Small intestine (tissue), 7 donors: ENCODE results near the gene DCK. TPM values are rescaled to one million over a fixed set of nuclear protein-coding genes. Genes with fewer than 3 reads are reported as not detected.
"Not testable (repeated sequence)": the region's sequence is repeated elsewhere in the genome, so short reads cannot be mapped to it uniquely, and the experiment has no call there.

Source experiments
- DNase-seq, 2 donors: peaks; one replicate each; pipeline versions ENCODE4 v3.0.0 to v3.0.0-alpha.2; 2013
- FAIRE-seq: peaks from 2 replicates; lab custom pipeline; 2012; peaks lifted over from hg19 to GRCh38; lab: Jason Lieb, UNC
- H3K27ac ChIP-seq, 3 donors: one replicate each; pipeline ENCODE4 v1.5.1; 2013; ENCODE audit warnings: low read length in 2 of 3, mild to moderate bottlenecking in 2 of 3, control low read depth in 1 of 3, inconsistent platforms in 1 of 3, low read depth in 1 of 3, moderate library complexity in 1 of 3
- H3K27me3 ChIP-seq, 3 donors: one replicate each; pipeline ENCODE4 v1.6.1; 2013; ENCODE audit warnings: low read length in 3 of 3, inconsistent platforms in 1 of 3; ENCODE audit not compliant: control insufficient read depth in 3 of 3, insufficient read depth in 3 of 3
- H3K36me3 ChIP-seq, 3 donors: one replicate each; pipeline ENCODE4 v1.6.1; 2013; ENCODE audit warnings: low read length in 3 of 3, inconsistent platforms in 1 of 3, low read depth in 1 of 3, mild to moderate bottlenecking in 1 of 3, moderate library complexity in 1 of 3; ENCODE audit not compliant: control insufficient read depth in 3 of 3, insufficient read depth in 2 of 3
- H3K4me1 ChIP-seq, 3 donors: one replicate each; pipeline ENCODE4 v1.6.1; 2013; ENCODE audit warnings: low read length in 2 of 3, inconsistent platforms in 1 of 3, low read depth in 1 of 3, mild to moderate bottlenecking in 1 of 3, moderate library complexity in 1 of 3; ENCODE audit not compliant: control insufficient read depth in 3 of 3, insufficient read depth in 2 of 3
- H3K4me3 ChIP-seq, 3 donors: one replicate each; pipeline ENCODE4 v1.5.1; 2013; ENCODE audit warnings: low read length in 3 of 3, control low read depth in 1 of 3, inconsistent platforms in 1 of 3, low read depth in 1 of 3, mild to moderate bottlenecking in 1 of 3, moderate library complexity in 1 of 3
- H3K9me3 ChIP-seq, 2 donors: one replicate each; pipeline ENCODE4 v1.6.1; 2013; ENCODE audit warnings: low read depth in 1 of 2, low read length in 1 of 2; ENCODE audit not compliant: control insufficient read depth in 2 of 2, insufficient read depth in 1 of 2
- WGBS, 3 donors: extraction: QIAGEN DNeasy Blood & Tissue Kit; methylation state at CpG; one replicate each; pipeline ENCODE4 v1.1.7; 2013; 5-methylcytosine and 5-hydroxymethylcytosine counted together
- polyA plus RNA-seq, 4 donors: library from polyadenylated mRNA; stranded (reverse) in 3 of 4; unstranded in 1 of 4; fragments of 200-250 nt in 3 of 4; fragments of 120-200 nt in 1 of 4; gene quantifications; one replicate each; pipeline versions ENCODE4 v1.2.1 to v1.2.3, GENCODE V29; 2013
- donor health status: healthy with polysubstance abuse.
- donor health status: control.
- donor health status: control.
- donor health status: Bipolar disorder and iron deficiency.
- donor health status: healthy.

Gene DCK
- polyA plus RNA-seq, 4 donors = 7.4 to 18.9 (median 13.4) TPM

GRCh38 chr4:70994069-70994366 lies 569 bp downstream of the DCK start:
- DNase-seq (no peak), FAIRE-seq (no peak)
- 0 to 2% (median 1%) methylated on average over 11 of the region's 11 CpGs for WGBS, 3 donors
- Histone ChIP-seq H3K4me3 (peak overlapping the region; percentile 62 to 95 (median 72)), H3K9me3 (no peaks in the 10 kb centered on the region), H3K27ac (peak overlapping the region; percentile 82 to 93 (median 83)), H3K27me3 (no peaks in the 10 kb centered on the region), H3K36me3 (peaks cover 0 to 9% (median 0%) of the 10 kb centered on the region in 3 donors), H3K4me1 (peaks cover 0 to 14% (median 6%) of the 10 kb centered on the region in 3 donors)

- peaks cover 0 to 14% (median 6%) of the 10 kb centered on the region in 3 donors for H3K4me1 ChIP-seq
- no peaks in the 10 kb centered on the region for H3K27me3 ChIP-seq
- peak overlapping the region in 1 of 3 donors; percentile 93 for H3K27ac ChIP-seq
Measured at GRCh38 chr4:70994387-70995099, 1.1 kb downstream of the DCK start.

GRCh38 chr4:70996018-70996360 lies 2.5 kb downstream of the DCK start:
- WGBS, 3 donors = 47 to 63% (median 53%) methylated on average over 4 of the region's 4 CpGs
- no peak for FAIRE-seq

More at GRCh38 chr4:70994387-70995099, 1.1 kb downstream of the DCK start:
- H3K4me3 ChIP-seq = peak overlapping the region; percentile 62 to 95 (median 72)
- H3K36me3 ChIP-seq = peaks cover 0 to 10% (median 0%) of the 10 kb centered on the region in 3 donors
- 59 to 65% (median 61%) methylated on average over 10 of the region's 10 CpGs for WGBS, 3 donors
- DNase-seq (no peak), FAIRE-seq (no peak)
- H3K9me3 ChIP-seq = no peaks in the 10 kb centered on the region

GRCh38 chr4:70997036-70997435 lies 3.6 kb downstream of the DCK start:
- 63 to 68% (median 67%) methylated on average over 1 of the region's 1 CpG for WGBS, 3 donors
- DNase-seq = no peak
- H3K27ac ChIP-seq = no peak overlapping the region
- H3K9me3 ChIP-seq = no peaks in the 10 kb centered on the region
- H3K36me3 ChIP-seq = peaks cover 0 to 7% (median 0%) of the 10 kb centered on the region in 3 donors
- no peaks in the 10 kb centered on the region for H3K27me3 ChIP-seq
- H3K4me3 ChIP-seq = no peak overlapping the region
- peaks cover 0 to 13% (median 6%) of the 10 kb centered on the region in 3 donors for H3K4me1 ChIP-seq
- no peak for FAIRE-seq

More at GRCh38 chr4:70996018-70996360, 2.5 kb downstream of the DCK start:
- Histone ChIP-seq H3K9me3 (no peaks in the 10 kb centered on the region), H3K27me3 (no peaks in the 10 kb centered on the region), H3K4me1 (peaks cover 0 to 14% (median 6%) of the 10 kb centered on the region in 3 donors), H3K36me3 (peaks cover 0 to 7% (median 0%) of the 10 kb centered on the region in 3 donors), H3K4me3 (no peak overlapping the region), H3K27ac (no peak overlapping the region)
- DNase-seq = no peak

- no peak overlapping the region for H3K27ac ChIP-seq
- H3K4me1 ChIP-seq = peaks cover 0 to 7% (median 6%) of the 10 kb centered on the region in 3 donors
- H3K4me3 ChIP-seq = no peak overlapping the region
- H3K9me3 ChIP-seq = no peaks in the 10 kb centered on the region
- no peaks in the 10 kb centered on the region for H3K27me3 ChIP-seq
- 33 to 54% (median 50%) methylated on average over 2 of the region's 2 CpGs for WGBS, 3 donors
- FAIRE-seq = no peak
- peaks cover 0 to 7% (median 0%) of the 10 kb centered on the region in 3 donors for H3K36me3 ChIP-seq
- no peak for DNase-seq
Measured at GRCh38 chr4:70997546-70997945, 4.1 kb downstream of the DCK start.

GRCh38 chr4:70999639-71000038 lies 6.2 kb downstream of the DCK start:
- H3K27me3 ChIP-seq, H3K4me1 ChIP-seq, H3K9me3 ChIP-seq, H3K27ac ChIP-seq, FAIRE-seq, H3K4me3 ChIP-seq, DNase-seq: not testable (repeated sequence)
- H3K36me3 ChIP-seq = peaks cover 0 to 12% (median 0%) of the 10 kb centered on the region in 3 donors

- H3K4me1 ChIP-seq, H3K9me3 ChIP-seq, H3K27ac ChIP-seq, H3K4me3 ChIP-seq, DNase-seq, H3K27me3 ChIP-seq, FAIRE-seq: not testable (repeated sequence)
- H3K36me3 ChIP-seq = peaks cover 0 to 12% (median 0%) of the 10 kb centered on the region in 3 donors
- WGBS, 3 donors = 93 to 97% (median 97%) methylated on average over 4 of the region's 4 CpGs
Measured at GRCh38 chr4:71001363-71001762, 7.9 kb downstream of the DCK start.

- Histone ChIP-seq H3K36me3 (peaks cover 0 to 6% (median 0%) of the 10 kb centered on the region in 3 donors), H3K27me3 (no peaks in the 10 kb centered on the region), H3K27ac (no peak overlapping the region), H3K4me1 (no peaks in the 10 kb centered on the region), H3K9me3 (no peaks in the 10 kb centered on the region), H3K4me3 (no peak overlapping the region)
- 56 to 57% (median 57%) methylated on average over 6 to 7 of the region's 7 CpGs for WGBS, 3 donors
- no peak for FAIRE-seq
- no peak for DNase-seq
Measured at GRCh38 chr4:71004281-71004851, 10.9 kb downstream of the DCK start.
